GM23338 (cell line): ENCODE measurements around the gene UBE2K. TPM values are rescaled to one million over a fixed set of nuclear protein-coding genes. Genes with fewer than 3 reads are reported as not detected.

Experiments
- ATAC-seq: fragments of 200-7000 bp; cut with Tn5 transposase; 3 replicates; pipeline ENCODE4 v1.9.1; 2020
- DNase-seq: peaks from one replicate; pipeline ENCODE4 v3.0.0-alpha.2; 2015; ENCODE audit warnings: low spot score
- H2AFZ ChIP-seq: fragments of 200-600 bp; sonication (generic); 2 replicates; pipeline ENCODE4 v1.8.0; 2016; ENCODE audit warnings: antibody characterized with exemption, mild to moderate bottlenecking, moderate library complexity
- H3F3A ChIP-seq: fragments of 200-600 bp; sonication (generic); replicated peaks from 2 replicates; pipeline ENCODE4 v1.8.0; 2017; ENCODE audit warnings: antibody characterized with exemption, mixed run types, low read depth
- H3K27ac ChIP-seq: fragments of 200-600 bp; sonication (generic); 2 replicates; pipeline ENCODE4 v1.6.1; 2016; ENCODE audit warnings: low read depth
- H3K27me3 ChIP-seq: fragments of 200-600 bp; sonication (generic); 2 replicates; pipeline ENCODE4 v1.8.0; 2016; ENCODE audit warnings: mild to moderate bottlenecking, mixed run types, moderate library complexity; ENCODE audit not compliant: insufficient read depth
- H3K36me3 ChIP-seq: fragments of 200-600 bp; sonication (generic); 2 replicates; pipeline ENCODE4 v1.8.0; 2016; ENCODE audit warnings: mild to moderate bottlenecking; ENCODE audit not compliant: insufficient read depth
- H3K4me1 ChIP-seq: fragments of 200-600 bp; sonication (generic); 2 replicates; pipeline ENCODE4 v1.8.0; 2016; ENCODE audit warnings: mild to moderate bottlenecking, moderate library complexity; ENCODE audit not compliant: insufficient read depth
- H3K4me2 ChIP-seq: fragments of 200-600 bp; sonication (generic); 2 replicates; pipeline ENCODE4 v1.7.1; 2017; ENCODE audit warnings: mixed run types
- H3K4me3 ChIP-seq: fragments of 200-600 bp; sonication (generic); 2 replicates; pipeline ENCODE4 v1.6.1; 2016; ENCODE audit warnings: mixed run types
- H3K79me2 ChIP-seq: fragments of 200-600 bp; sonication (generic); replicated peaks from 2 replicates; pipeline ENCODE4 v1.8.0; 2017; ENCODE audit warnings: mild to moderate bottlenecking; ENCODE audit not compliant: insufficient read depth
- H3K9me2 ChIP-seq: fragments of 200-600 bp; sonication (generic); 2 replicates; pipeline ENCODE4 v1.8.0; 2017; ENCODE audit not compliant: insufficient read depth
- H4K20me1 ChIP-seq: fragments of 200-600 bp; sonication (generic); replicated peaks from 2 replicates; pipeline ENCODE4 v1.8.0; 2017; ENCODE audit warnings: mild to moderate bottlenecking; ENCODE audit not compliant: insufficient read depth
- H3K27ac Mint-ChIP-seq: 2 replicates; pipeline ENCODE4 v1.8.0; 2020; ENCODE audit warnings: inconsistent platforms, mild to moderate bottlenecking, moderate library complexity, mixed read lengths
- H3K27me3 Mint-ChIP-seq: 3 replicates; pipeline ENCODE4 v1.8.0; 2022; ENCODE audit warnings: low read depth, mild to moderate bottlenecking, moderate library complexity, mixed read lengths, inconsistent platforms; ENCODE audit not compliant: insufficient read depth, poor library complexity
- H3K36me3 Mint-ChIP-seq: 3 replicates; pipeline ENCODE4 v1.8.0; 2021; ENCODE audit warnings: low read depth, mild to moderate bottlenecking, inconsistent platforms, moderate library complexity, mixed read lengths
- H3K4me1 Mint-ChIP-seq: 3 replicates; pipeline ENCODE4 v1.8.0; 2020; ENCODE audit warnings: mild to moderate bottlenecking, inconsistent platforms, mixed read lengths
- H3K4me3 Mint-ChIP-seq: 3 replicates; pipeline ENCODE4 v1.8.0; 2021; ENCODE audit warnings: moderate library complexity, mild to moderate bottlenecking, inconsistent platforms, mixed read lengths
- H3K9me3 Mint-ChIP-seq: 3 replicates; pipeline ENCODE4 v1.8.0; 2020; ENCODE audit warnings: moderate library complexity, mild to moderate bottlenecking, inconsistent platforms, mixed read lengths
- CREB1 ChIP-seq: fragments of 250-450 bp; sonication (Bioruptor Pico); IDR thresholded peaks from 2 replicates; pipeline ENCODE4 v1.5.0; 2020; ENCODE audit warnings: low read depth, mild to moderate bottlenecking, moderate library complexity
- EZH2 ChIP-seq: fragments of 200-600 bp; sonication (generic); IDR thresholded peaks from one replicate; pipeline ENCODE4 v1.8.0; 2017; ENCODE audit warnings: antibody characterized with exemption, mild to moderate bottlenecking, low read depth; ENCODE audit not compliant: unreplicated experiment
- EZH2phosphoT487 ChIP-seq: fragments of 200-600 bp; sonication (generic); IDR thresholded peaks from one replicate; pipeline ENCODE4 v1.8.1; 2018; ENCODE audit warnings: antibody characterized with exemption; ENCODE audit not compliant: unreplicated experiment
- JUNB ChIP-seq: IDR thresholded peaks from one replicate; pipeline ENCODE4 v1.6.1; 2016; ENCODE audit warnings: antibody characterized with exemption; ENCODE audit not compliant: unreplicated experiment
- POLR2AphosphoS5 ChIP-seq: IDR thresholded peaks from 2 replicates; pipeline ENCODE4 v1.6.1; 2016; ENCODE audit warnings: antibody characterized with exemption, low read depth
- STAT1 ChIP-seq: IDR thresholded peaks from one replicate; pipeline ENCODE4 v1.6.1; 2016; ENCODE audit warnings: antibody characterized with exemption; ENCODE audit not compliant: unreplicated experiment
- ZNF331 ChIP-seq: fragments of 250-450 bp; sonication (Bioruptor Pico); IDR thresholded peaks from 2 replicates; pipeline ENCODE4 v1.5.0; 2020; ENCODE audit warnings: low read depth, mild to moderate bottlenecking, moderate library complexity
- polyA plus RNA-seq: library from polyadenylated mRNA; unstranded; fragments of >200 nt; fragmentation: Nextera tagmentation; extraction: Ambion mirVana; gene quantifications from 2 replicates; pipeline ENCODE4 v1.2.1, GENCODE V29; 2016
- total RNA-seq: library from RNA; depleted of rRNA; stranded (reverse); fragments of >200 nt; shearing (Covaris generic); gene quantifications from 2 replicates; pipeline ENCODE4 v1.2.3, GENCODE V29; 2014
- TF ChIP-seq, protein P1 (sequence below): IDR thresholded peaks from one replicate; pipeline ENCODE4 v1.6.1; 2018; ENCODE audit warnings: antibody characterized with exemption; ENCODE audit not compliant: unreplicated experiment
- TF ChIP-seq, protein P2 (sequence below): IDR thresholded peaks from 2 replicates; pipeline ENCODE4 v1.6.1; 2016; ENCODE audit warnings: antibody characterized with exemption
- TF ChIP-seq, protein P3 (sequence below), 2 experiments: fragments of 200-600 bp in 1 of 2; sonication (generic) in 1 of 2; conservative IDR thresholded peaks; 2 replicates each; pipeline versions ENCODE4 v1.5.1 to v1.6.1; 2016 to 2017; ENCODE audit warnings: antibody characterized with exemption in 2 of 2, low read depth in 2 of 2, mild to moderate bottlenecking in 2 of 2, moderate library complexity in 1 of 2

UBE2K gene
- total and polyA plus RNA-seq, 2 experiments from 2014 or later: 97.7 to 207 TPM

DNA sequence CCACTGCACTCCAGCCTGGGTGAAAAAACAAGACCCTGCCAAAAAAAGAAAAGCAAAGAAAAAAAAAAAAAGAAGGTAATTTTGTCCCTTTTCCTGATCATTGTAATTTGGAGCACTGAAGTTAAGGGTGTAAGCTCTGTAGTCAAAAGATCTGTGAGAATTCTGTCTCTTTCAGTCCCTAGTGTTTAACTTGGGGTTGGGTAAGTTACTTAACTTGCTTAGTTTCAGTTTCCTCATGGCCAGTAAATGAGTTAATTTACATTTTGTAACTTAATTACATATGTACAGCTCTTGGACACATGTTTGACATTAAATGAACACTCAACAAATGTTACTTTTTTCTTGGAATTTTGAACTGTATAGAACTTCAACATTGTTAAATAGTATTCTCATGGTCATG is 10.9 kb upstream of the UBE2K start:
- H3K27ac Mint-ChIP-seq: no peak overlapping the region
- TF ChIP-seq POLR2AphosphoS5 (no peak), CREB1 (CRISPR knock-in tag) (no peak), EZH2 (no peak)
- TF ChIP-seq, protein P1, sequence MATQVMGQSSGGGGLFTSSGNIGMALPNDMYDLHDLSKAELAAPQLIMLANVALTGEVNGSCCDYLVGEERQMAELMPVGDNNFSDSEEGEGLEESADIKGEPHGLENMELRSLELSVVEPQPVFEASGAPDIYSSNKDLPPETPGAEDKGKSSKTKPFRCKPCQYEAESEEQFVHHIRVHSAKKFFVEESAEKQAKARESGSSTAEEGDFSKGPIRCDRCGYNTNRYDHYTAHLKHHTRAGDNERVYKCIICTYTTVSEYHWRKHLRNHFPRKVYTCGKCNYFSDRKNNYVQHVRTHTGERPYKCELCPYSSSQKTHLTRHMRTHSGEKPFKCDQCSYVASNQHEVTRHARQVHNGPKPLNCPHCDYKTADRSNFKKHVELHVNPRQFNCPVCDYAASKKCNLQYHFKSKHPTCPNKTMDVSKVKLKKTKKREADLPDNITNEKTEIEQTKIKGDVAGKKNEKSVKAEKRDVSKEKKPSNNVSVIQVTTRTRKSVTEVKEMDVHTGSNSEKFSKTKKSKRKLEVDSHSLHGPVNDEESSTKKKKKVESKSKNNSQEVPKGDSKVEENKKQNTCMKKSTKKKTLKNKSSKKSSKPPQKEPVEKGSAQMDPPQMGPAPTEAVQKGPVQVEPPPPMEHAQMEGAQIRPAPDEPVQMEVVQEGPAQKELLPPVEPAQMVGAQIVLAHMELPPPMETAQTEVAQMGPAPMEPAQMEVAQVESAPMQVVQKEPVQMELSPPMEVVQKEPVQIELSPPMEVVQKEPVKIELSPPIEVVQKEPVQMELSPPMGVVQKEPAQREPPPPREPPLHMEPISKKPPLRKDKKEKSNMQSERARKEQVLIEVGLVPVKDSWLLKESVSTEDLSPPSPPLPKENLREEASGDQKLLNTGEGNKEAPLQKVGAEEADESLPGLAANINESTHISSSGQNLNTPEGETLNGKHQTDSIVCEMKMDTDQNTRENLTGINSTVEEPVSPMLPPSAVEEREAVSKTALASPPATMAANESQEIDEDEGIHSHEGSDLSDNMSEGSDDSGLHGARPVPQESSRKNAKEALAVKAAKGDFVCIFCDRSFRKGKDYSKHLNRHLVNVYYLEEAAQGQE: no peak
- TF ChIP-seq, protein P2, sequence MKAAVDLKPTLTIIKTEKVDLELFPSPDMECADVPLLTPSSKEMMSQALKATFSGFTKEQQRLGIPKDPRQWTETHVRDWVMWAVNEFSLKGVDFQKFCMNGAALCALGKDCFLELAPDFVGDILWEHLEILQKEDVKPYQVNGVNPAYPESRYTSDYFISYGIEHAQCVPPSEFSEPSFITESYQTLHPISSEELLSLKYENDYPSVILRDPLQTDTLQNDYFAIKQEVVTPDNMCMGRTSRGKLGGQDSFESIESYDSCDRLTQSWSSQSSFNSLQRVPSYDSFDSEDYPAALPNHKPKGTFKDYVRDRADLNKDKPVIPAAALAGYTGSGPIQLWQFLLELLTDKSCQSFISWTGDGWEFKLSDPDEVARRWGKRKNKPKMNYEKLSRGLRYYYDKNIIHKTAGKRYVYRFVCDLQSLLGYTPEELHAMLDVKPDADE: no peak
- H3K27ac ChIP-seq: no peak overlapping the region
- no peaks in the 10 kb centered on the region for H3F3A ChIP-seq
- no peak overlapping the region for H3K4me3 Mint-ChIP-seq
- no peak overlapping the region for H3K4me3 ChIP-seq
- DNase-seq: no peak
- H3K36me3 ChIP-seq: no peaks in the 10 kb centered on the region
- no peaks in the 10 kb centered on the region for H3K9me2 ChIP-seq
- H3K27me3 ChIP-seq: no peaks in the 10 kb centered on the region
- H2AFZ ChIP-seq: no peak overlapping the region
- H3K4me1 Mint-ChIP-seq: peaks cover 3% of the 10 kb centered on the region; the same call in 2 of the 3 replicates
- no peaks in the 10 kb centered on the region for H3K9me3 Mint-ChIP-seq
- no peak overlapping the region for H3K4me2 ChIP-seq
- peaks cover 3% of the 10 kb centered on the region for H3K27me3 Mint-ChIP-seq
- no peaks in the 10 kb centered on the region for H3K36me3 Mint-ChIP-seq
- ATAC-seq: no peak
- H3K4me1 ChIP-seq: no peaks in the 10 kb centered on the region
- no peaks in the 10 kb centered on the region for H3K79me2 ChIP-seq
- H4K20me1 ChIP-seq: no peaks in the 10 kb centered on the region

DNA sequence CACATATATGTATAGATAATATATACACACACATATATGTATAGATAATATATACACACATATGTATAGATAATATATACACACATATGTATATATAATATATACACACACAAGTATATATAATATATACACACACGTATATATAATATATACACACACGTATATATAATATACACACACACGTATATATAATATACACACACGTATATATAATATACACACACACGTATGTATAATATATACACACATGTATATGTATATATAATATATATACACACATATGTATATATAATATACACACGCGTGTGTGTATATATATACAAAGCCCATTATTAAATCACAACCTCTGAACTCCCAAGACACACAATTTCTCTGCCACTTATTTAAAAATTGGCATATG is 8.0 kb upstream of the UBE2K start:
- H3K27me3 Mint-ChIP-seq: peaks cover 2% of the 10 kb centered on the region
- Histone ChIP-seq H3K27ac (no peak overlapping the region), H3F3A (no peaks in the 10 kb centered on the region), H3K4me1 (no peaks in the 10 kb centered on the region), H4K20me1 (no peaks in the 10 kb centered on the region), H2AFZ (no peak overlapping the region), H3K4me3 (no peak overlapping the region), H3K27me3 (no peaks in the 10 kb centered on the region), H3K9me2 (no peaks in the 10 kb centered on the region), H3K79me2 (no peaks in the 10 kb centered on the region), H3K36me3 (no peaks in the 10 kb centered on the region), H3K4me2 (no peak overlapping the region)
- peaks cover 3% of the 10 kb centered on the region; the same call in 2 of the 3 replicates for H3K4me1 Mint-ChIP-seq
- TF ChIP-seq POLR2AphosphoS5 (no peak), ZNF331 (no peak), EZH2phosphoT487 (no peak), JUNB (no peak), STAT1 (no peak), CREB1 (CRISPR knock-in tag) (no peak), EZH2 (no peak)
- TF ChIP-seq, protein P3, sequence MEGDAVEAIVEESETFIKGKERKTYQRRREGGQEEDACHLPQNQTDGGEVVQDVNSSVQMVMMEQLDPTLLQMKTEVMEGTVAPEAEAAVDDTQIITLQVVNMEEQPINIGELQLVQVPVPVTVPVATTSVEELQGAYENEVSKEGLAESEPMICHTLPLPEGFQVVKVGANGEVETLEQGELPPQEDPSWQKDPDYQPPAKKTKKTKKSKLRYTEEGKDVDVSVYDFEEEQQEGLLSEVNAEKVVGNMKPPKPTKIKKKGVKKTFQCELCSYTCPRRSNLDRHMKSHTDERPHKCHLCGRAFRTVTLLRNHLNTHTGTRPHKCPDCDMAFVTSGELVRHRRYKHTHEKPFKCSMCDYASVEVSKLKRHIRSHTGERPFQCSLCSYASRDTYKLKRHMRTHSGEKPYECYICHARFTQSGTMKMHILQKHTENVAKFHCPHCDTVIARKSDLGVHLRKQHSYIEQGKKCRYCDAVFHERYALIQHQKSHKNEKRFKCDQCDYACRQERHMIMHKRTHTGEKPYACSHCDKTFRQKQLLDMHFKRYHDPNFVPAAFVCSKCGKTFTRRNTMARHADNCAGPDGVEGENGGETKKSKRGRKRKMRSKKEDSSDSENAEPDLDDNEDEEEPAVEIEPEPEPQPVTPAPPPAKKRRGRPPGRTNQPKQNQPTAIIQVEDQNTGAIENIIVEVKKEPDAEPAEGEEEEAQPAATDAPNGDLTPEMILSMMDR (conservative IDR thresholded peaks at IDR 0.05; ENCODE audit: low read depth in 2 of 2): no peak
- TF ChIP-seq, protein P2: no peak
- H3K27ac Mint-ChIP-seq: no peak overlapping the region
- no peak overlapping the region for H3K4me3 Mint-ChIP-seq
- no peaks in the 10 kb centered on the region for H3K36me3 Mint-ChIP-seq
- ATAC-seq (no peak), DNase-seq (no peak)
- H3K9me3 Mint-ChIP-seq: no peaks in the 10 kb centered on the region
